CD4-positive, alpha-beta T cell (primary cell): Measurements from ENCODE around the gene PRIMA1. TPM values are rescaled to one million over a fixed set of nuclear protein-coding genes. Genes with fewer than 3 reads are reported as not detected.

Experiments used
- ATAC-seq: fragments of 200-7000 bp; cut with Tn5 transposase; one replicate; pipeline ENCODE4 v1.10.0; 2022; ENCODE audit warnings: mild to moderate bottlenecking; ENCODE audit not compliant: poor library complexity
- CTCF ChIA-PET: fragments of 350-600 bp; sonication (Branson Sonifier 250); formaldehyde crosslinking; loops from one replicate; lab custom pipeline; 2021; ENCODE audit warnings: antibody characterized with exemption, inconsistent platforms; lab: Charles Lee
- POLR2A ChIA-PET: fragments of 350-600 bp; sonication (Branson Sonifier 250); formaldehyde crosslinking; loops from one replicate; lab custom pipeline; 2021; ENCODE audit warnings: antibody characterized with exemption, inconsistent platforms; lab: Charles Lee
- DNase-seq, 14 experiments: peaks; one replicate each; pipeline ENCODE4 v3.0.0-alpha.2; 2013 to 2020; ENCODE audit warnings: mixed read lengths in 2 of 14
- H3K27ac ChIP-seq, 2 donors: one replicate each; pipeline versions ENCODE4 v1.5.1 to v1.7.0; 2013; ENCODE audit warnings: low read length in 2 of 2, low read depth in 1 of 2, mild to moderate bottlenecking in 1 of 2
- H3K27me3 ChIP-seq, 2 experiments: 1 replicate in 1 of 2; 2 replicates in 1 of 2; pipeline versions ENCODE4 v1.6.1 to v1.7.0; 2013; ENCODE audit warnings: low read length in 2 of 2, control low read depth in 1 of 2, mild to moderate bottlenecking in 1 of 2, moderate library complexity in 1 of 2; ENCODE audit not compliant: insufficient read depth in 2 of 2, control insufficient read depth in 1 of 2
- H3K36me3 ChIP-seq: one replicate; pipeline ENCODE4 v1.6.1; 2013; ENCODE audit warnings: low read length, control low read depth; ENCODE audit not compliant: insufficient read depth
- H3K4me1 ChIP-seq: one replicate; pipeline ENCODE4 v1.6.1; 2013; ENCODE audit warnings: low read length, control low read depth; ENCODE audit not compliant: insufficient read depth
- H3K4me3 ChIP-seq: one replicate; pipeline ENCODE4 v1.5.1; 2013; ENCODE audit warnings: mild to moderate bottlenecking, low read length, moderate library complexity
- H3K9me3 ChIP-seq, 2 experiments: 1 replicate in 1 of 2; 2 replicates in 1 of 2; pipeline versions ENCODE4 v1.6.1 to v1.7.0; 2013; ENCODE audit warnings: low read length in 2 of 2, mild to moderate bottlenecking in 2 of 2, control low read depth in 1 of 2, moderate library complexity in 1 of 2; ENCODE audit not compliant: control insufficient read depth in 1 of 2, insufficient read depth in 1 of 2
- H3K27ac Mint-ChIP-seq: one replicate; pipeline ENCODE4 v1.8.0; 2020; ENCODE audit warnings: mixed read lengths
- H3K27me3 Mint-ChIP-seq: one replicate; pipeline ENCODE4 v1.8.0; 2021; ENCODE audit warnings: mixed read lengths
- H3K36me3 Mint-ChIP-seq: one replicate; pipeline ENCODE4 v1.8.0; 2021; ENCODE audit warnings: low read depth, mixed read lengths
- H3K4me1 Mint-ChIP-seq: one replicate; pipeline ENCODE4 v1.8.0; 2021; ENCODE audit warnings: low read depth, mixed read lengths
- H3K4me3 Mint-ChIP-seq: one replicate; pipeline ENCODE4 v1.8.0; 2020; ENCODE audit warnings: mild to moderate bottlenecking, mixed read lengths
- H3K9me3 Mint-ChIP-seq: one replicate; pipeline ENCODE4 v1.8.0; 2020; ENCODE audit warnings: mixed read lengths
- CTCF ChIP-seq: fragments of 200-600 bp; IDR thresholded peaks from one replicate; pipeline ENCODE4 v1.8.0; 2022; ENCODE audit warnings: antibody characterized with exemption, mild to moderate bottlenecking
- intact Hi-C, 2 experiments: fragments of 100-400 bp; cut with DNase I in 1 of 2; cut with micrococcal nuclease in 1 of 2; formaldehyde crosslinking; loops; one replicate each; pipeline versions ENCODE4 v1.15.1 to v1.9.0; 2023 to 2025; cut with DNase I, micrococcal nuclease
- total RNA-seq, 174 experiments: library from RNA in 2 of 174; stranded (reverse) in 2 of 174; gene quantifications; one replicate each; pipeline ENCODE4 v1.2.3 and lab custom pipeline; 2021 to 2026

Gene PRIMA1
- total RNA-seq, 2 experiments from 2014 or later = not detected

- no peaks in the 10 kb centered on the region for H3K4me1 Mint-ChIP-seq
- ATAC-seq (no peak), DNase-seq (no peak)
- no peak overlapping the region for H3K4me3 Mint-ChIP-seq
- TF ChIP-seq CTCF = no peak
- H3K27me3 Mint-ChIP-seq = peaks cover 34% of the 10 kb centered on the region
- intact Hi-C loops = no loop called here
- H3K9me3 Mint-ChIP-seq = no peaks in the 10 kb centered on the region
- ChIA-PET CTCF (no interaction called here), POLR2A (no interaction called here)
- H3K36me3 ChIP-seq = no peaks in the 10 kb centered on the region
- no peaks in the 10 kb centered on the region for H3K9me3 ChIP-seq
- H3K27me3 ChIP-seq = peaks cover 0 to 4% of the 10 kb centered on the region in 2 experiments
- no peak overlapping the region for H3K27ac Mint-ChIP-seq
- no peaks in the 10 kb centered on the region for H3K36me3 Mint-ChIP-seq
- H3K4me1 ChIP-seq = no peaks in the 10 kb centered on the region
- H3K4me3 ChIP-seq = no peak overlapping the region
- no peak overlapping the region for H3K27ac ChIP-seq
These were observed 105.1 kb downstream of the PRIMA1 start for GRCh38 chr14:93683226-93683625.

GRCh38 chr14:93682459-93682858 lies 105.8 kb downstream of the PRIMA1 start:
- intact Hi-C loops = no loop called here
- Histone ChIP-seq H3K27me3 (no peaks in the 10 kb centered on the region), H3K36me3 (no peaks in the 10 kb centered on the region), H3K9me3 (no peaks in the 10 kb centered on the region), H3K27ac (no peak overlapping the region), H3K4me1 (no peaks in the 10 kb centered on the region), H3K4me3 (no peak overlapping the region)
- DNase-seq (no peak), ATAC-seq (no peak)
- no peak for TF ChIP-seq CTCF
- peaks cover 26% of the 10 kb centered on the region for H3K27me3 Mint-ChIP-seq
- no peak overlapping the region for H3K4me3 Mint-ChIP-seq
- H3K36me3 Mint-ChIP-seq = no peaks in the 10 kb centered on the region
- ChIA-PET CTCF (no interaction called here), POLR2A (no interaction called here)
- H3K27ac Mint-ChIP-seq = no peak overlapping the region
- H3K9me3 Mint-ChIP-seq = no peaks in the 10 kb centered on the region
- no peaks in the 10 kb centered on the region for H3K4me1 Mint-ChIP-seq

GRCh38 chr14:93676416-93676958 lies 111.8 kb downstream of the PRIMA1 start:
- ATAC-seq (no peak), DNase-seq (no peak)
- no peaks in the 10 kb centered on the region for H3K4me1 Mint-ChIP-seq
- Histone ChIP-seq H3K27me3 (no peaks in the 10 kb centered on the region), H3K4me3 (no peak overlapping the region), H3K9me3 (no peaks in the 10 kb centered on the region), H3K4me1 (no peaks in the 10 kb centered on the region), H3K27ac (no peak overlapping the region), H3K36me3 (no peaks in the 10 kb centered on the region)
- ChIA-PET CTCF (no interaction called here), POLR2A (no interaction called here)
- no peak for TF ChIP-seq CTCF
- H3K9me3 Mint-ChIP-seq = no peaks in the 10 kb centered on the region
- H3K36me3 Mint-ChIP-seq = no peaks in the 10 kb centered on the region
- no peak overlapping the region for H3K4me3 Mint-ChIP-seq
- H3K27ac Mint-ChIP-seq = no peak overlapping the region
- intact Hi-C loops = no loop called here
- H3K27me3 Mint-ChIP-seq = peaks cover 19% of the 10 kb centered on the region
